ENCODE data around the gene FOS.

- TF ChIP-seq MAX (IDR thresholded peaks at IDR 0.05; ENCODE audit: low read depth, low read length) (no peak), POLR2A (IDR thresholded peaks at IDR 0.05; ENCODE audit: extremely low read depth, insufficient read length) (no peak), CTCF (IDR thresholded peaks at IDR 0.05; ENCODE audit: low read depth, low read length) (no peak), MYC (IDR thresholded peaks at IDR 0.05; ENCODE audit: low read depth, low read length) (no peak)
Measured at GRCh38 chr14:75328558-75329155, 50.0 kb downstream of the FOS start.

Data from NB4 (cell line).